Measurements from ENCODE around the gene PFDN6.

The PFDN6 gene

GRCh38 chr6:33318426-33319073 is 29.1 kb downstream of the PFDN6 start:
- DNase-seq = no peak

- no peak for DNase-seq
These were observed 30.5 kb downstream of the PFDN6 start for GRCh38 chr6:33319939-33320314.

GRCh38 chr6:33320315-33321181 is 31.1 kb downstream of the PFDN6 start:
- DNase-seq = no peak

- DNase-seq = no peak
These were observed 31.8 kb downstream of the PFDN6 start for GRCh38 chr6:33321227-33321626.

- DNase-seq = no peak
These were observed 34.2 kb downstream of the PFDN6 start for GRCh38 chr6:33323623-33323948.

GRCh38 chr6:33324125-33324524 is 34.7 kb downstream of the PFDN6 start:
- no peak for DNase-seq

- no peak for DNase-seq
These were observed 39.7 kb downstream of the PFDN6 start for GRCh38 chr6:33329058-33329457.

GRCh38 chr6:33330736-33331135 is 41.3 kb downstream of the PFDN6 start:
- no peak for DNase-seq

- no peak for DNase-seq
These were observed 44.3 kb downstream of the PFDN6 start for GRCh38 chr6:33333666-33334065.

GRCh38 chr6:33335916-33336315 is 46.5 kb downstream of the PFDN6 start:
- no peak for DNase-seq

GRCh38 chr6:33336495-33336894 is 47.1 kb downstream of the PFDN6 start:
- no peak for DNase-seq

GRCh38 chr6:33339193-33339592 is 49.8 kb downstream of the PFDN6 start:
- DNase-seq = no peak
